Duodenal mucosa (tissue), 2 donors: Measurements from ENCODE around the gene SUCLG2.

Experiments used
- H3K27ac ChIP-seq: one replicate; pipeline ENCODE4 v1.7.0; 2013; ENCODE audit warnings: low read depth, low read length
- H3K27me3 ChIP-seq, 2 donors: one replicate each; pipeline ENCODE4 v1.7.0; 2013; ENCODE audit warnings: low read length in 2 of 2, control low read depth in 1 of 2; ENCODE audit not compliant: insufficient read depth in 2 of 2, control insufficient read depth in 1 of 2
- H3K36me3 ChIP-seq, 2 donors: one replicate each; pipeline ENCODE4 v1.7.0; 2013; ENCODE audit warnings: low read length in 2 of 2, control low read depth in 1 of 2; ENCODE audit not compliant: insufficient read depth in 2 of 2, control insufficient read depth in 1 of 2
- H3K4me1 ChIP-seq, 2 donors: one replicate each; pipeline ENCODE4 v1.7.0; 2013; ENCODE audit warnings: low read length in 2 of 2, control low read depth in 1 of 2; ENCODE audit not compliant: insufficient read depth in 2 of 2, control insufficient read depth in 1 of 2
- H3K4me3 ChIP-seq, 2 donors: one replicate each; pipeline ENCODE4 v1.7.0; 2013; ENCODE audit warnings: low read length in 2 of 2, low read depth in 1 of 2
- H3K9ac ChIP-seq, 2 donors: one replicate each; pipeline ENCODE4 v1.7.0; 2013; ENCODE audit warnings: low read length in 2 of 2, low read depth in 1 of 2
- H3K9me3 ChIP-seq, 2 donors: one replicate each; pipeline ENCODE4 v1.7.0; 2013; ENCODE audit warnings: low read length in 2 of 2, control low read depth in 1 of 2; ENCODE audit not compliant: control insufficient read depth in 1 of 2

SUCLG2 gene

GRCh38 chr3:67619991-67620390, 34.4 kb downstream of the SUCLG2 start:
- H3K9ac ChIP-seq = no peak overlapping the region
- peaks cover 0 to 22% of the 10 kb centered on the region in 2 donors for H3K36me3 ChIP-seq
- H3K4me1 ChIP-seq = no peaks in the 10 kb centered on the region
- H3K27me3 ChIP-seq = no peaks in the 10 kb centered on the region
- H3K27ac ChIP-seq = no peak overlapping the region
- no peaks in the 10 kb centered on the region for H3K9me3 ChIP-seq
- no peak overlapping the region for H3K4me3 ChIP-seq

GRCh38 chr3:67617518-67617917, 36.9 kb downstream of the SUCLG2 start:
- Histone ChIP-seq H3K4me1 (no peaks in the 10 kb centered on the region), H3K4me3 (no peak overlapping the region), H3K9ac (no peak overlapping the region), H3K9me3 (no peaks in the 10 kb centered on the region), H3K27me3 (no peaks in the 10 kb centered on the region), H3K27ac (no peak overlapping the region), H3K36me3 (peaks cover 0 to 29% of the 10 kb centered on the region in 2 donors)

DNA sequence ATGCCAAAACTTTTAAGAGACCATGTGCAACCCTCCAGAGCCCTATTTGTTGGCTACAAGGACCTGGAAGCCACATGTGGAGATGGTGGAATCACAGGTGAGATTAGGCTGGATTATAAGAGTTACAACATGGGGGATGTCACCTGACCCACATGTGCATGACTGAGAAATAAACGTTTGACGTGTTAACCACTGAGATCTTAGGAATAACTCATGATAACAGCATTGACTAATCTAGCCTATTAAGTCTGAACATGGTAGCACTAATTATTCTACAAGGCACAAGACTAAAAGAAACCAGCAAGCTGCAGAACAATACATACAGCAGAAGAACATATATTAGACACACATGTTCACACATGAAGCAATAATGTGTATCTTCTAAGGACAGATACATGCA, 38.4 kb downstream of the SUCLG2 start:
- Histone ChIP-seq H3K9ac (no peak overlapping the region), H3K27ac (no peak overlapping the region), H3K4me3 (no peak overlapping the region), H3K36me3 (peaks cover 0 to 34% of the 10 kb centered on the region in 2 donors), H3K4me1 (no peaks in the 10 kb centered on the region), H3K9me3 (no peaks in the 10 kb centered on the region), H3K27me3 (no peaks in the 10 kb centered on the region)

DNA sequence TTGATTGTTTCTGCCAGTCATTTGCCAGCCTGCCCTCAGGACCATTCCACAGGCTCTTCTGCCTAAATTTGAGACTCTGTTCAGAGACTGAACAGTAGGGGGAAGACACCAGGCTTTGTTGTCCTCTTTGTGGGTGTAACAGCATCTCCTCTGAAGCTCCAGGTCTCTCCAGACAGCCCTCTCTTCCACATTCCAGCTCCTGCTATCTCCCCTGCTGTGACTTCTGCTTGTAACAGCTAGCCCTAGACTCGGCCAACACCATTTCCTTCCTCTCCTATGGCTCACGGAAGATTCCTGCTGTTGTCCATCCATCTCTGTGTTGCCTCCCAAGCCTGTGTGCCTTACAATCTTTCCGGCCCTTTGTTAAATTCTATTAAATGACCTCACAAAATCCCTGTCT, 40.2 kb downstream of the SUCLG2 start:
- H3K9me3 ChIP-seq = no peaks in the 10 kb centered on the region
- peaks cover 2 to 27% of the 10 kb centered on the region in 2 donors for H3K36me3 ChIP-seq
- H3K4me3 ChIP-seq = no peak overlapping the region
- no peak overlapping the region for H3K27ac ChIP-seq
- H3K9ac ChIP-seq = no peak overlapping the region
- no peaks in the 10 kb centered on the region for H3K27me3 ChIP-seq
- H3K4me1 ChIP-seq = no peaks in the 10 kb centered on the region

GRCh38 chr3:67610458-67610857, 44.0 kb downstream of the SUCLG2 start:
- Histone ChIP-seq H3K9me3 (no peaks in the 10 kb centered on the region), H3K4me1 (no peaks in the 10 kb centered on the region), H3K36me3 (peaks cover 16 to 45% of the 10 kb centered on the region in 2 donors), H3K27me3 (no peaks in the 10 kb centered on the region), H3K4me3 (no peak overlapping the region), H3K9ac (no peak overlapping the region), H3K27ac (no peak overlapping the region)

DNA sequence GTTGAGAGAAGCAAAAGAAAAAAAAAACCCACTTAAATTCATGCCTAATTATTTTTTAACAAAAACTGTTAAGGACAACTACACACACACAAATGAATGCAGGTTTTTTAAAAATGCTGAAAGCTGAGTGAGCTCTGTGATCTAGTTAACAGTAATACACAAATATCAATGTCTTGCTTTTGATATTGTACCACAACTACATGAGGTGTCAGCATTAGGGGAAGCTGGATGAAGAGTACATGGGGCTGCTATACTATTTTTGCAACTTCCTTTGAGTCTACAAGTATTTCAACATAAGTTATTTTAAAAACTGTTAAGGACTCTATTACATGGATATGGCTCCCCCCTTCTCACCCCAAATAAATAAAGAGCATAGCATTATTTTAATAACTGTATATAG, 44.7 kb downstream of the SUCLG2 start:
- Histone ChIP-seq H3K9me3 (no peaks in the 10 kb centered on the region), H3K36me3 (peaks cover 16 to 52% of the 10 kb centered on the region in 2 donors), H3K27ac (no peak overlapping the region), H3K9ac (no peak overlapping the region), H3K4me1 (no peaks in the 10 kb centered on the region), H3K4me3 (no peak overlapping the region), H3K27me3 (no peaks in the 10 kb centered on the region)

DNA sequence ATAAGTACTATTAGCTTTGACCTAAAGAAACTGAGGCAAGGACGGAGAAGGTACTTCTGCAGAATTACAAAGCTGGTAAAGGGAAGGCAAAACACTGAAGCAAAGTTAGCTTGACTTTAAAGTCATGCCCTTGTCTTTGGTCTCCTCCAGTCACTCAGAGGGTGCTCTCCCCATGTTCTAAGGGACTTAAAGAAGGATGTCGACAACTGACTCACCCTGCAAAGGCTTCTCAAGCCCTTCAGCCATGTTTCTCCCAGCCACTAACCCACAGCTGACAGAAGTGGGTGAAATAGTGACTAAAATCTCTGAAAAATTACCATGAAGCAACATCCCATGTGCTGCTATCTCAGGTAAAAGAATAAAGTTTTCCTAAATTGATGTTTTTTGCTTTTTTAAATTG, 46.4 kb downstream of the SUCLG2 start:
- H3K4me1 ChIP-seq = no peaks in the 10 kb centered on the region
- H3K9ac ChIP-seq = no peak overlapping the region
- H3K36me3 ChIP-seq = peaks cover 16 to 47% of the 10 kb centered on the region in 2 donors

DNA sequence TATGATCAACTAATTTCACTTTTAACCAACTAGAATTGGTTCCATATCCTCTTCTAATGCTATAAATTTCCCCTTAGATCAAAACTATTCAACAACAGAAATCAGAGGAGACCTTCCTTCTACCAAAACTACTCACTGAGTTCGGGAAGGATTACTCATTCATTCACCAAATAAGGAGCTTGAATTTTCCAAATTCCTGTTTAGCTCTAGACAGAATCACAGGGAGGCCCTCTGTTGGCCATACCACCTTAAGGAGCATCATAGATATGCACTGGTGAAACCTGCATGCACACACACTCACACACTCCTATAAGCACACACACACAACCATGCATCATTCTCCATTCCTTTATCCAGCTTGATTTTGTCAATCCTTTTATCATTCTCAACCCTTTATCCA, 49.0 kb downstream of the SUCLG2 start:
- H3K36me3 ChIP-seq = peaks cover 16 to 43% of the 10 kb centered on the region in 2 donors
- no peak overlapping the region for H3K4me3 ChIP-seq
- no peaks in the 10 kb centered on the region for H3K4me1 ChIP-seq
- H3K27ac ChIP-seq = no peak overlapping the region
- no peak overlapping the region for H3K9ac ChIP-seq
- no peaks in the 10 kb centered on the region for H3K9me3 ChIP-seq
- H3K27me3 ChIP-seq = no peaks in the 10 kb centered on the region

More for the DNA sequence above, 46.4 kb downstream of the SUCLG2 start:
- Histone ChIP-seq H3K9me3 (no peaks in the 10 kb centered on the region), H3K27ac (no peak overlapping the region), H3K4me3 (no peak overlapping the region), H3K27me3 (no peaks in the 10 kb centered on the region)

GRCh38 chr3:67602816-67603215, 51.6 kb downstream of the SUCLG2 start:
- Histone ChIP-seq H3K9me3 (no peaks in the 10 kb centered on the region), H3K36me3 (peaks cover 8 to 34% of the 10 kb centered on the region in 2 donors), H3K27me3 (no peaks in the 10 kb centered on the region), H3K9ac (no peak overlapping the region), H3K4me3 (no peak overlapping the region), H3K4me1 (no peaks in the 10 kb centered on the region), H3K27ac (no peak overlapping the region)

DNA sequence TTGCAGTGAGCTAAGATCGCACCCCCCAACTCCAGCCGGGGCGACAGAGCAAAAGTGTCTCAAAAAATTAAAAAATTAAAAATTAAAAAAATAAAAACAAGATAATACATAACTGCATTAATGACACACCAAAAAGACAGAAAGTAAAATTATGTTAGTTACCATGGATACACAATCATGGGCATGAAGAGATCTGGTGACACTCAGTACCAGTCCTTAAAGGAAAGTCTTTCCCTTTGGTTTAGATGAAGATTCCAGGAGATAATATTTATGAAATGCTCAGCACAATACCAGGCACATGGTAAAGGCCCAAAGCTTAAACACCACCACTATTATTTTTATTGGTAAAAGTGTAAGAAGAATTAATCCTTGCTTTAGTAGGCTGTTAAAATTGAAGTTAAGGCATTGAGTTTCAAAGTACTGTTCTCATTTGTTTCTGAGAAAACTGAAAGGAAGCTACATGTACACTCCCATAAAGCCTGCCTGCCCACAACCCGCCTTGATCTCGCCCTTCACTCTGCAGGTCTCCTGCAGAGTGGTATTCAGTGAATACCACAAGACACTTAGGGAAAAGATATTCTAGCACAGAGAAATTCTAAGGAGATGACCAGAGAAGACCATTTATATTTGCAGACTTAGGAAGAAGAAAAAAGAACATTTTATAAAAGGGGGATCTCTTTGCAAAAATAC, 52.3 kb downstream of the SUCLG2 start:
- no peaks in the 10 kb centered on the region for H3K9me3 ChIP-seq
- no peak overlapping the region for H3K4me3 ChIP-seq
- no peak overlapping the region for H3K9ac ChIP-seq
- H3K4me1 ChIP-seq = no peaks in the 10 kb centered on the region
- H3K27ac ChIP-seq = no peak overlapping the region
- no peaks in the 10 kb centered on the region for H3K27me3 ChIP-seq
- peaks cover 7 to 28% of the 10 kb centered on the region in 2 donors for H3K36me3 ChIP-seq
